Esophagus (tissue), 2 donors: ENCODE results near the gene PARP16. TPM values are rescaled to one million over a fixed set of nuclear protein-coding genes. Genes with fewer than 3 reads are reported as not detected.

ENCODE experiments used
- H3K27ac ChIP-seq, 2 donors: one replicate each; pipeline ENCODE4 v1.5.1; 2013; ENCODE audit warnings: low read depth in 2 of 2, mild to moderate bottlenecking in 2 of 2, inconsistent platforms in 1 of 2, low read length in 1 of 2, moderate library complexity in 1 of 2
- H3K27me3 ChIP-seq, 2 donors: one replicate each; pipeline ENCODE4 v1.6.1; 2013; ENCODE audit warnings: low read length in 2 of 2, control low read depth in 1 of 2, mild to moderate bottlenecking in 1 of 2; ENCODE audit not compliant: insufficient read depth in 2 of 2, control insufficient read depth in 1 of 2
- H3K36me3 ChIP-seq, 2 donors: one replicate each; pipeline ENCODE4 v1.6.1; 2013; ENCODE audit warnings: low read length in 1 of 2; ENCODE audit not compliant: control insufficient read depth in 2 of 2, insufficient read depth in 2 of 2
- H3K4me1 ChIP-seq, 2 donors: one replicate each; pipeline ENCODE4 v1.6.1; 2013; ENCODE audit warnings: low read length in 1 of 2; ENCODE audit not compliant: control insufficient read depth in 2 of 2, insufficient read depth in 2 of 2
- H3K4me3 ChIP-seq, 2 donors: one replicate each; pipeline ENCODE4 v1.5.1; 2013; ENCODE audit warnings: low read length in 2 of 2, mild to moderate bottlenecking in 2 of 2, low read depth in 1 of 2, moderate library complexity in 1 of 2
- H3K9me3 ChIP-seq, 2 donors: one replicate each; pipeline ENCODE4 v1.6.1; 2013; ENCODE audit warnings: mild to moderate bottlenecking in 2 of 2, low read depth in 1 of 2, low read length in 1 of 2, moderate library complexity in 1 of 2; ENCODE audit not compliant: control insufficient read depth in 2 of 2, insufficient read depth in 1 of 2
- WGBS, 2 donors: extraction: QIAGEN DNeasy Blood & Tissue Kit; methylation state at CpG; one replicate each; pipeline ENCODE4 v1.1.7; 2013; 5-methylcytosine and 5-hydroxymethylcytosine counted together
- polyA plus RNA-seq, 2 donors: library from polyadenylated mRNA; stranded (reverse); fragments of 200-250 nt; gene quantifications; one replicate each; pipeline ENCODE4 v1.2.3, GENCODE V29; 2013
- donor health status: healthy with polysubstance abuse.
- donor health status: Bipolar disorder and iron deficiency.

PARP16 gene, protein sequence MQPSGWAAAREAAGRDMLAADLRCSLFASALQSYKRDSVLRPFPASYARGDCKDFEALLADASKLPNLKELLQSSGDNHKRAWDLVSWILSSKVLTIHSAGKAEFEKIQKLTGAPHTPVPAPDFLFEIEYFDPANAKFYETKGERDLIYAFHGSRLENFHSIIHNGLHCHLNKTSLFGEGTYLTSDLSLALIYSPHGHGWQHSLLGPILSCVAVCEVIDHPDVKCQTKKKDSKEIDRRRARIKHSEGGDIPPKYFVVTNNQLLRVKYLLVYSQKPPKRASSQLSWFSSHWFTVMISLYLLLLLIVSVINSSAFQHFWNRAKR
- 1 to 10 TPM; 4.5 to 5.6 TPM for polyA plus RNA-seq

GRCh38 chr15:65286704-65287519 lies at the start of gene PARP16:
Gene PARP16 (minus strand): TSS chr15:65286883. CDS start chr15:65286426, 457 bp downstream.
- Histone ChIP-seq H3K36me3 (no peaks in the 10 kb centered on the region), H3K27me3 (no peaks in the 10 kb centered on the region), H3K9me3 (no peaks in the 10 kb centered on the region), H3K4me1 (peaks cover 0 to 2% of the 10 kb centered on the region in 2 donors), H3K4me3 (peak within 1 kb of the TSS; percentile 63 to 65), H3K27ac (peak within 1 kb of the TSS; percentile 85 to 87)
- WGBS, 2 donors, result 2% methylated on average over 32 to 62 of the region's 62 CpGs

DNA sequence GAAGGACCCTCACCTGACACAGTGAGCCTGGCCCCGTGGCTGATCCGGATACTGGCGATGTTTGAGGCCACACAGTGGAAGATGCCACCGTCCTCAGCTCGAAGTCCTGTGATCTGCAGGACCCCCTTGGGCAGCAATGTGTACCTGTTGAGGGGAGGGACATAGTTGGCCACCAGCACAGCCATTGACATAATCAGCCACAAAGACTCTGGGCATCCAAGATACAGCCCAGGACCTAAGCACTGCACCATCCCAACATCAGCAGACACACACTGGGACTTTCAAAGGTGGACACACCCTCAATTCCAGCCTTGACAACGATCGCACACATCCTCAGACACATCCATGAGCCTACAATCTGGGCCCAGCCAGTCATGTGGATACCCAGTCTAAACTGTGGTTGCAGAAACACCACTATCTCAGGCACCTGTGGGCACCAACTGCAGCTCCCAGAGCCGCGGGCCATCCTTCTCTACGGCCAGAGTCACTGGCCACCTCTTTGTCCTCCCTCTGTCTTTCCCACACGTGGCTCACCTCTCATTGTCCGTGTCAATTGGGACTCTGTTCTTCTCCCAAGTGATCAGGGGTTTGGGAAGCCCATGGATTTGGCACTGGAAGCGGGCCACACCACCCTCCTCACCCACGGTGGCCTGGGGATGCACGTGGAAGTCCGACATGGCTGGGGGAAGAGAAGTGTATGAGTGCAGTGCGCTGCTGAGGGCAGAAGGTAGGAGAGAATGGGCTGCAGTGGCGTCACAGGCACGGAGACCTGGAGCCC lies 48.8 kb upstream of the PARP16 start:
- Histone ChIP-seq H3K9me3 (no peaks in the 10 kb centered on the region), H3K4me1 (no peaks in the 10 kb centered on the region), H3K27ac (no peak overlapping the region), H3K36me3 (no peaks in the 10 kb centered on the region), H3K4me3 (no peak overlapping the region), H3K27me3 (no peaks in the 10 kb centered on the region)
- 86 to 90% methylated on average over 19 of the region's 19 CpGs for WGBS, 2 donors

- H3K4me3 ChIP-seq, result no peak overlapping the region
- H3K9me3 ChIP-seq, result no peaks in the 10 kb centered on the region
- H3K36me3 ChIP-seq, result no peaks in the 10 kb centered on the region
- no peak overlapping the region for H3K27ac ChIP-seq
- WGBS, 2 donors, result 60 to 67% methylated on average over 20 of the region's 20 CpGs
- H3K27me3 ChIP-seq, result no peaks in the 10 kb centered on the region
- no peaks in the 10 kb centered on the region for H3K4me1 ChIP-seq
Observed at GRCh38 chr15:65334586-65335231, 48.0 kb upstream of the PARP16 start.

- H3K4me3 ChIP-seq, result no peak overlapping the region
- no peaks in the 10 kb centered on the region for H3K36me3 ChIP-seq
- H3K4me1 ChIP-seq, result no peaks in the 10 kb centered on the region
- no peaks in the 10 kb centered on the region for H3K9me3 ChIP-seq
- H3K27me3 ChIP-seq, result no peaks in the 10 kb centered on the region
- H3K27ac ChIP-seq, result no peak overlapping the region
- WGBS, 2 donors, result 76 to 77% methylated on average over 5 of the region's 5 CpGs
Observed at GRCh38 chr15:65333856-65334255, 47.2 kb upstream of the PARP16 start.

DNA sequence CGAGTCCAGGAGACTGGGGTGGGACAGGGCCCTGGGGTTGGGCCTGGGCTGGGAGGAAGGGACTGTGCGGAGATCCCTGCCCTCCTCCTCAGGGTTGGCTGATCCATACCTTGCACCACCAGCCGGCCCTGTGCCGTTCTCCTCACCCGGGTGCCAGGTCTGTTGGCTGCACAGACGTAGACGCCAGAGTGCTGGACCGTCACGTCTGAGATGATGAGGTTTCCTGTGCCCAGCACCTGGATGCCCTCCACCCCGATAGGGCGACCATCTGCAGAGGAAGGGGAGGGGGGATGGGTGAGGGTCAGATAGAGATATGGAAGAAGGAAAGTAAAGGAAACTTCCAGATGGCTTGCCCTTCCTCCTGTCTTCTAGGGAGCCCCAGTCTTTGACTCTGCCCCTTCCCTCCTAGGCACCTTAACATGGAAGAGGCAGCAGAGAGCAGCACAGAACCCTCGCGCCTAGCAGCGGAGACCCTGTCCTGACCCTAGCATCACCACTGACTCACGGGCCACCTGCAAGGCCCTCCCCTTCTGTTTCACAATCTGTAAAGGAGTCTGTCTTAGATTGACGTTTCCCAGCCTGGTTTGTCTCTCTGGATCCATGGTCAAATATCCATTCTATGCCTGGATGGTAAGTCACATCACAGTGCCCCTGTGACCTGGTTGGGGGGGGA lies 46.6 kb upstream of the PARP16 start:
- Histone ChIP-seq H3K4me1 (no peaks in the 10 kb centered on the region), H3K27me3 (no peaks in the 10 kb centered on the region), H3K36me3 (no peaks in the 10 kb centered on the region), H3K4me3 (no peak overlapping the region), H3K27ac (no peak overlapping the region), H3K9me3 (no peaks in the 10 kb centered on the region)
- 81 to 83% methylated on average over 16 of the region's 16 CpGs for WGBS, 2 donors

GRCh38 chr15:65332391-65333147 lies 45.9 kb upstream of the PARP16 start:
- Histone ChIP-seq H3K4me3 (no peak overlapping the region), H3K4me1 (no peaks in the 10 kb centered on the region), H3K9me3 (no peaks in the 10 kb centered on the region), H3K27me3 (no peaks in the 10 kb centered on the region), H3K27ac (no peak overlapping the region), H3K36me3 (no peaks in the 10 kb centered on the region)
- 78 to 81% methylated on average over 31 of the region's 31 CpGs for WGBS, 2 donors

DNA sequence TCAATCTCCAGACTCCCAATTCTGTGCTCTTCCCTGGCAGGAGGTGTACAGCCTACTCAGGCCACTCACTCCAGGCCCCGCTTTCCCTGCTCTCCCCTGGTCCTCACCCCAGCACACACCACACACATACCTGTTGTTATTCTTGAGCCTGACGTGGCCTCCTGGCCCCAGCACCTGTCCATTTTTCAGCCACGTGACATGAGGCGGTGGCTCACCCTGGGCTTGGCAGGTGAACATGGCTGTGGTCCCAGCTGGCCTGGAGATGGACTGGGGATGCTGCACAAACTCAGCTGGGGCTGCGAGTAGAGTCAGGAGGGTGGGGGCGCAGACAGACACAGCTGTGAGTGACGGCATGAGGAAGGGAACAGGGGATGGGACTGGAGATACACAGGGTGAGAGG lies 45.1 kb upstream of the PARP16 start:
- H3K27ac ChIP-seq, result no peak overlapping the region
- 72 to 77% methylated on average over 6 to 7 of the region's 7 CpGs for WGBS, 2 donors

GRCh38 chr15:65330934-65331645 lies 44.4 kb upstream of the PARP16 start:
- H3K4me3 ChIP-seq, result no peak overlapping the region
- no peaks in the 10 kb centered on the region for H3K9me3 ChIP-seq
- no peaks in the 10 kb centered on the region for H3K27me3 ChIP-seq
- H3K36me3 ChIP-seq, result no peaks in the 10 kb centered on the region
- H3K27ac ChIP-seq, result no peak overlapping the region
- no peaks in the 10 kb centered on the region for H3K4me1 ChIP-seq
- WGBS, 2 donors, result 91 to 94% methylated on average over 22 of the region's 22 CpGs

More for the DNA sequence above, 45.1 kb upstream of the PARP16 start:
- Histone ChIP-seq H3K4me1 (no peaks in the 10 kb centered on the region), H3K36me3 (no peaks in the 10 kb centered on the region), H3K27me3 (no peaks in the 10 kb centered on the region), H3K9me3 (no peaks in the 10 kb centered on the region), H3K4me3 (no peak overlapping the region)
